Measurements from ENCODE around the gene IKBKE.

The IKBKE gene

GRCh38 chr1:206544562-206545257, 74.4 kb downstream of the IKBKE start:
- TF ChIP-seq CTCF (IDR thresholded peaks at IDR 0.05; ENCODE audit: low read depth, low read length, missing control alignments): peak; percentile 95
- H3K4me3 ChIP-seq (ENCODE audit: low read depth, low read length): no peak overlapping the region
- in situ Hi-C loops (cut with HindIII; ENCODE audit: low sequenced_read_pairs): loop anchor here (5.0 kb wide), 1 partner anchor 52 kb away; no protein-coding TSS in a partner anchor
- DNase-seq (ENCODE audit: low read depth): no peak

DNA sequence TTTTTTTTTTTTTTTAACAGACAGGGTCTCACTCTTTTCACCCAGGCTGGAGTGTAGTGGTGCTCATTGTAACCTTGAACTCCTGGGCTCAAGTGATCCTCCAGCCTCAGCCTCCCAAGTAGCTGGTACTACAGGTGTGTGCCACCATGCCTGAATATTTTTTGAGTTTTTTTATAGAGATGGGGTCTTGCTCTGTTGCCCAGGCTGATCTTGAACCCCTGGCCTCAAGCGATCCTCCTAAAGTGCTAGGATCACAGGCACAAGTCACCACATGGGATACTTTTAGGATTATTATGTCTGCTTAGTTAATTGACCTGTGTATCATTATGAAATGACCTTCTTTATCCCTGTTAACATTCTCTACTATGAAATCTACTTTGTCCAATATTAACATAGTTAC, 75.1 kb downstream of the IKBKE start:
- TF ChIP-seq CTCF (IDR thresholded peaks at IDR 0.05; ENCODE audit: low read depth, low read length, missing control alignments): no peak
- no peak for DNase-seq (ENCODE audit: low read depth)
- no peak overlapping the region for H3K4me3 ChIP-seq (ENCODE audit: low read depth, low read length)
- in situ Hi-C loops (cut with HindIII; ENCODE audit: low sequenced_read_pairs): loop anchor here (5.0 kb wide), 1 partner anchor 53 kb away; no protein-coding TSS in a partner anchor
